OCI-LY7 (cell line): ENCODE measurements around the gene NTSR1. TPM values are rescaled to one million over a fixed set of nuclear protein-coding genes. Genes with fewer than 3 reads are reported as not detected.

Source experiments
- BruUV-seq: library from RNA; stranded (reverse); fragments of 400-500 nt; replicated peaks from 2 replicates; lab custom pipeline; 2021; lab: Mats Ljungman, UMichigan
- CTCF ChIA-PET: fragments of 300-600 bp; sonication (Branson Sonifier 250); formaldehyde crosslinking; loops from one replicate; lab custom pipeline; 2022; ENCODE audit warnings: antibody characterized with exemption; ENCODE audit not compliant: unreplicated experiment; lab: Charles Lee
- POLR2A ChIA-PET: fragments of 300-600 bp; sonication (Branson Sonifier 250); formaldehyde crosslinking; loops from one replicate; lab custom pipeline; 2022; ENCODE audit warnings: antibody characterized with exemption; lab: Charles Lee
- DNase-seq: peaks from one replicate; pipeline ENCODE4 v3.0.0-alpha.2; 2015; ENCODE audit warnings: low spot score
- H2AFZ ChIP-seq: fragments of 200-600 bp; sonication (generic), shearing (Covaris generic); 2 replicates; pipeline ENCODE4 v1.6.1; 2014; ENCODE audit warnings: mild to moderate bottlenecking, antibody characterized with exemption, low read length, moderate library complexity
- H3K27ac ChIP-seq: fragments of 200-600 bp; sonication (generic); 2 replicates; pipeline ENCODE4 v1.5.1; 2014; ENCODE audit warnings: mixed run types, low read depth, mild to moderate bottlenecking, moderate library complexity, low read length, inconsistent platforms; ENCODE audit not compliant: poor library complexity, severe bottlenecking
- H3K36me3 ChIP-seq: fragments of 200-600 bp; sonication (generic); 2 replicates; pipeline ENCODE4 v1.6.1; 2014; ENCODE audit warnings: mild to moderate bottlenecking, antibody characterized with exemption, low read length, moderate library complexity, mixed read lengths; ENCODE audit not compliant: insufficient read depth
- H3K4me1 ChIP-seq: fragments of 200-600 bp; sonication (generic); 2 replicates; pipeline ENCODE4 v1.5.1; 2014; ENCODE audit warnings: mild to moderate bottlenecking, low read length; ENCODE audit not compliant: insufficient read depth, poor library complexity, severe bottlenecking
- H3K4me2 ChIP-seq: fragments of 200-600 bp; sonication (generic); 2 replicates; pipeline ENCODE4 v1.6.1; 2014; ENCODE audit warnings: mild to moderate bottlenecking, low read length
- H3K4me3 ChIP-seq: fragments of 200-600 bp; sonication (generic); 2 replicates; pipeline ENCODE4 v1.5.1; 2014; ENCODE audit warnings: mild to moderate bottlenecking, low read depth, low read length; ENCODE audit not compliant: poor library complexity, severe bottlenecking
- H3K79me2 ChIP-seq: fragments of 200-600 bp; sonication (generic); 2 replicates; pipeline ENCODE4 v1.6.1; 2016; ENCODE audit warnings: low read depth, mild to moderate bottlenecking, low read length, moderate library complexity, mixed read lengths; ENCODE audit not compliant: insufficient read depth
- H3K9me2 ChIP-seq: fragments of 200-600 bp; sonication (generic); 2 replicates; pipeline ENCODE4 v1.6.1; 2016; ENCODE audit warnings: mild to moderate bottlenecking, low read length, mixed read lengths; ENCODE audit not compliant: insufficient read depth
- H3K9me3 ChIP-seq: fragments of 200-600 bp; sonication (generic); 2 replicates; pipeline ENCODE4 v1.6.1; 2014; ENCODE audit warnings: mild to moderate bottlenecking, mixed run types, low read length, mixed read lengths
- H4K20me1 ChIP-seq: fragments of 200-600 bp; sonication (generic); 2 replicates; pipeline ENCODE4 v1.6.1; 2014; ENCODE audit warnings: mild to moderate bottlenecking, antibody characterized with exemption, low read length, moderate library complexity, mixed read lengths; ENCODE audit not compliant: insufficient read depth
- EZH2phosphoT487 ChIP-seq: fragments of 200-600 bp; sonication (generic); IDR thresholded peaks from 2 replicates; pipeline ENCODE4 v1.6.1; 2018; ENCODE audit warnings: low read depth, borderline replicate concordance, mild to moderate bottlenecking, mixed run types, antibody characterized with exemption, low read length, moderate library complexity, mixed read lengths
- intact Hi-C: fragments of 100-400 bp; cut with micrococcal nuclease; formaldehyde crosslinking; loops from one replicate; pipeline ENCODE4 v1.10.0; 2022; ENCODE audit not compliant: unreplicated experiment
- total RNA-seq, 2 experiments: library from RNA; depleted of rRNA in 1 of 2; stranded (reverse); fragments of >200 nt in 1 of 2; shearing (Covaris generic) in 1 of 2; gene quantifications; 2 replicates each; pipeline ENCODE4 v1.2.3, GENCODE V29; 2014 to 2022
- TF ChIP-seq, protein P1 (sequence below): fragments of 200-600 bp; sonication (generic); conservative IDR thresholded peaks from 2 replicates; pipeline ENCODE4 v1.5.1; 2014; ENCODE audit warnings: mild to moderate bottlenecking, antibody characterized with exemption, low read length, moderate library complexity, mixed read lengths

The NTSR1 gene
- total RNA-seq, 2 experiments from 2014 or later: not detected

DNA sequence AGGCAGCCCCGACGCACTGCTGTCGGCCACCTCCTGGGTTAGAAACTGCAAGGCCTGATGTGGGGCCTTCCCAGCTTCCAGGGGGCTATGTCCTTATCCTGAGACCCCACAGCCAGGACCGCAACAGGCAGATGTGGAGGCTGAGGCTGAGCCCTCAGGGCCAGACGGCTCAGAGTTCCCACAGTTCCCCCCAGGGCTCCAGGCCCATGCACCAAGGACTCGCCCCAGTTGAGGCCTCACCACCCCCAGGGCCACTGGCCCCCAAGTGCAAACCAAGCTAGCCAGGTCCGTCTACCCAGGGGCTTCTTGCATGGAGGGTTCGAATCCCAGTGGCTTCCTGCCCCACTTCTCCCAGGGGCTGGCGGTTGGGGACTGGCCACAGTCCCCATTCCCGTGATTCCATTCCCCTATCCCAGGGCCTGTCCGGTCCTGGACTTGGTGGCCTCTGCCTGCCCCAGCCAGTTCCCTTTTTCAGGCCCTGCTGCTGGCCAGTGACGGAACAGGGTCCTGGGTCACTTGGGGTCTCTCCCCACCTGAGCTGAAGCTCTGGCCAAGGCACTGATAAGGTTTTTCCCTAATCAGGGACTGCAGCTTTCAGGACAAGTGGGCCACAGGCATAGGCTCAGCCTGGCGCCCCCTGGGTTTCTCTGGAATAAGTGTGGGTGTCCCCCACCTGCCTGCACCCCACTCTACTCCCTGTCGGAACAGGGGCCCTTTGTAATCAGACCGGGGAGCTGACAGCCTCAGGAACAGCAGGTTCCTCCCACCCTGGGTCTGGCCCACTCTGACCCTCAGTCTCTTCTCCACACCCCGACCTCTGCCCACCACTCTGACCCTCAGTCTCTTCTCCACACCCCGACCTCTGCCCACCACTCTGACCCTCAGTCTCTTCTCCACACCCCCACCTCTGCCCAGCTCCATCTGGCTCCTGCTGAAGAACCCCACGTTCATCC, 44.3 kb upstream of the NTSR1 start:
- no peak for TF ChIP-seq EZH2phosphoT487
- TF ChIP-seq, protein P1, sequence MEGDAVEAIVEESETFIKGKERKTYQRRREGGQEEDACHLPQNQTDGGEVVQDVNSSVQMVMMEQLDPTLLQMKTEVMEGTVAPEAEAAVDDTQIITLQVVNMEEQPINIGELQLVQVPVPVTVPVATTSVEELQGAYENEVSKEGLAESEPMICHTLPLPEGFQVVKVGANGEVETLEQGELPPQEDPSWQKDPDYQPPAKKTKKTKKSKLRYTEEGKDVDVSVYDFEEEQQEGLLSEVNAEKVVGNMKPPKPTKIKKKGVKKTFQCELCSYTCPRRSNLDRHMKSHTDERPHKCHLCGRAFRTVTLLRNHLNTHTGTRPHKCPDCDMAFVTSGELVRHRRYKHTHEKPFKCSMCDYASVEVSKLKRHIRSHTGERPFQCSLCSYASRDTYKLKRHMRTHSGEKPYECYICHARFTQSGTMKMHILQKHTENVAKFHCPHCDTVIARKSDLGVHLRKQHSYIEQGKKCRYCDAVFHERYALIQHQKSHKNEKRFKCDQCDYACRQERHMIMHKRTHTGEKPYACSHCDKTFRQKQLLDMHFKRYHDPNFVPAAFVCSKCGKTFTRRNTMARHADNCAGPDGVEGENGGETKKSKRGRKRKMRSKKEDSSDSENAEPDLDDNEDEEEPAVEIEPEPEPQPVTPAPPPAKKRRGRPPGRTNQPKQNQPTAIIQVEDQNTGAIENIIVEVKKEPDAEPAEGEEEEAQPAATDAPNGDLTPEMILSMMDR: no peak
- no peaks in the 10 kb centered on the region for H3K9me2 ChIP-seq
- no peaks in the 10 kb centered on the region for H4K20me1 ChIP-seq
- DNase-seq: no peak
- no peaks in the 10 kb centered on the region for H3K9me3 ChIP-seq
- no TSS peak for BruUV-seq
- H3K4me1 ChIP-seq: no peaks in the 10 kb centered on the region
- no peak overlapping the region for H3K4me2 ChIP-seq
- peaks cover 76% of the 10 kb centered on the region for H3K36me3 ChIP-seq
- CTCF ChIA-PET: no interaction called here
- intact Hi-C loops: no loop called here
- no peak overlapping the region for H3K27ac ChIP-seq
- no peaks in the 10 kb centered on the region for H3K79me2 ChIP-seq
- no peak overlapping the region for H2AFZ ChIP-seq
- POLR2A ChIA-PET: no interaction called here
- H3K4me3 ChIP-seq: no peak overlapping the region

DNA sequence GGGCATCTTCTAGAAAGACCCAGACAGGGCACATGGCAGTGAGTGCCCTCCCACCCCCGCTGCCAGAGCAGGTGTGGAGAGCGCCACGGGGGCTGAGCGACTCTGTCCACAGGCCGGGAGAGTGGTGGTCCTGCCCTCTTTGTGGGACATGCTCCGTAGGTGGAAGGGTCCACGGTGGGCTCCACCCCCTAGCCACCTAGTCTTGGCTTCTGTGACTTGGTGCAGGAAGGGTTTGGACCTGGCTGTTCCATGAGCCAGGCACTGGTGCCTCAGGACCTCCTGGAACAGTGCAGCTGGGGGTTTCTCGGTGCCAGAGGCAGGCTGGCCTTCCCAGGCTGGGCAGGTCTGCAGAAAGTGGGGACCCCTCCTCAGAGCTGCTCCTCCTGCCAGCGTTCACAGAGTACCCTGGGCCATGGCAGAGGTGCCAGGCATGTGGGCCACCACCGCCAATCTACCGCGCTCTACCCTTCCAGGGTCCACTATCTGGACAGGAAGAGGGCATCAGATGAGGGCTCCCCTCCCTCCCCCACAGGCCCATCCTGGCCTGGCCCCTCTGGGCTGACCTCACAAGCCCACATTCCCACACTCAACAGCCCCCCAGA, 43.4 kb upstream of the NTSR1 start:
- TF ChIP-seq, protein P1: no peak
- no peak for TF ChIP-seq EZH2phosphoT487
- no peaks in the 10 kb centered on the region for H4K20me1 ChIP-seq
- H3K9me2 ChIP-seq: no peaks in the 10 kb centered on the region
- H3K4me1 ChIP-seq: no peaks in the 10 kb centered on the region
- no peaks in the 10 kb centered on the region for H3K79me2 ChIP-seq
- no peak for DNase-seq
- H3K36me3 ChIP-seq: peaks cover 77% of the 10 kb centered on the region
- no peak overlapping the region for H2AFZ ChIP-seq
- CTCF ChIA-PET: no interaction called here
- intact Hi-C loops: no loop called here
- no TSS peak for BruUV-seq
- no peaks in the 10 kb centered on the region for H3K9me3 ChIP-seq
- no peak overlapping the region for H3K4me2 ChIP-seq
- no peak overlapping the region for H3K4me3 ChIP-seq
- no peak overlapping the region for H3K27ac ChIP-seq
- POLR2A ChIA-PET: no interaction called here
